IMR-90 (cell line): ENCODE results near the gene SLCO2B1. TPM values are rescaled to one million over a fixed set of nuclear protein-coding genes. Genes with fewer than 3 reads are reported as not detected.

ENCODE experiments used
- ATAC-seq: fragments of 200-7000 bp; cut with Tn5 transposase; 2 replicates; pipeline ENCODE4 v1.9.1; 2020; ENCODE audit warnings: low read depth, mild to moderate bottlenecking, moderate library complexity
- BruUV-seq: library from RNA; stranded (reverse); fragments of 400-500 nt; replicated peaks from 2 replicates; lab custom pipeline; 2021; lab: Mats Ljungman, UMichigan
- CTCF ChIA-PET: fragments of 300-600 bp; formaldehyde crosslinking; extraction: SDS; loops from one replicate; lab custom pipeline; 2021; ENCODE audit warnings: antibody characterized with exemption; lab: Yijun Ruan, JAX
- POLR2A ChIA-PET: fragments of 300-600 bp; sonication (Branson Sonifier 250); formaldehyde crosslinking; loops from one replicate; lab custom pipeline; 2022; ENCODE audit warnings: antibody characterized with exemption; ENCODE audit not compliant: unreplicated experiment; lab: Charles Lee
- DNase-seq: peaks from one replicate; pipeline ENCODE4 v3.0.0; 2013
- H2AFZ ChIP-seq: replicated peaks from 2 replicates; pipeline ENCODE3; 2013; ENCODE audit warnings: low read length, mild to moderate bottlenecking; ENCODE audit not compliant: poor library complexity
- H2AK5ac ChIP-seq: 2 replicates; pipeline ENCODE4 v1.6.1; 2013; ENCODE audit warnings: low read depth, low read length, inconsistent platforms
- H2AK9ac ChIP-seq: replicated peaks from 2 replicates; pipeline ENCODE3; 2013; ENCODE audit warnings: mild to moderate bottlenecking, low read depth, low read length, moderate library complexity; ENCODE audit not compliant: poor library complexity
- H2BK120ac ChIP-seq: 2 replicates; pipeline ENCODE4 v1.6.1; 2013; ENCODE audit warnings: low read depth, low read length, inconsistent platforms
- H2BK15ac ChIP-seq: 3 replicates; pipeline ENCODE4 v1.6.1; 2013; ENCODE audit warnings: low read depth, low read length, inconsistent platforms
- H2BK20ac ChIP-seq: 2 replicates; pipeline ENCODE4 v1.6.1; 2013; ENCODE audit warnings: low read depth, mild to moderate bottlenecking, inconsistent platforms, low read length, moderate library complexity
- H2BK5ac ChIP-seq: 2 replicates; pipeline ENCODE4 v1.6.1; 2013; ENCODE audit warnings: mild to moderate bottlenecking, low read depth, low read length, inconsistent platforms; ENCODE audit not compliant: poor library complexity, severe bottlenecking
- H3K14ac ChIP-seq: replicated peaks from 2 replicates; pipeline ENCODE4 v1.6.1; 2013; ENCODE audit warnings: low read depth, low read length, inconsistent platforms
- H3K18ac ChIP-seq: 2 replicates; pipeline ENCODE4 v1.6.1; 2013; ENCODE audit warnings: low read depth, low read length, control low read depth
- H3K23ac ChIP-seq: 2 replicates; pipeline ENCODE4 v1.6.1; 2013; ENCODE audit warnings: low read depth, low read length, inconsistent platforms
- H3K27ac ChIP-seq: 2 replicates; pipeline ENCODE4 v1.5.1; 2013; ENCODE audit warnings: mild to moderate bottlenecking, control low read depth, low read length; ENCODE audit not compliant: insufficient read depth
- H3K27me3 ChIP-seq: 2 replicates; pipeline ENCODE4 v1.6.1; 2013; ENCODE audit warnings: low read length; ENCODE audit not compliant: control insufficient read depth, insufficient read depth
- H3K36me3 ChIP-seq: 2 replicates; pipeline ENCODE4 v1.6.1; 2013; ENCODE audit warnings: low read length, mixed read lengths; ENCODE audit not compliant: control insufficient read depth, insufficient read depth
- H3K4ac ChIP-seq: 2 replicates; pipeline ENCODE4 v1.6.1; 2013; ENCODE audit warnings: low read depth, low read length, inconsistent platforms
- H3K4me1 ChIP-seq: 2 replicates; pipeline ENCODE4 v1.6.1; 2013; ENCODE audit warnings: low read length, mixed read lengths; ENCODE audit not compliant: control insufficient read depth, insufficient read depth
- H3K4me2 ChIP-seq: 2 replicates; pipeline ENCODE4 v1.6.1; 2013; ENCODE audit warnings: low read depth, mild to moderate bottlenecking, control low read depth, low read length, moderate library complexity
- H3K4me3 ChIP-seq: 2 replicates; pipeline ENCODE4 v1.5.1; 2013; ENCODE audit warnings: low read depth, mild to moderate bottlenecking, control low read depth, low read length, moderate library complexity; ENCODE audit not compliant: insufficient read depth
- H3K56ac ChIP-seq: 2 replicates; pipeline ENCODE4 v1.6.1; 2013; ENCODE audit warnings: low read length, inconsistent platforms; ENCODE audit not compliant: insufficient read depth; ENCODE audit errors: extremely low read depth
- H3K79me1 ChIP-seq, 2 experiments: 2 replicates each; pipeline ENCODE4 v1.6.1; 2013; ENCODE audit warnings: low read length in 2 of 2, inconsistent platforms in 1 of 2, low read depth in 1 of 2
- H3K9ac ChIP-seq: 2 replicates; pipeline ENCODE4 v1.6.1; 2013; ENCODE audit warnings: low read depth, low read length, control low read depth
- H3K9me1 ChIP-seq: 2 replicates; pipeline ENCODE4 v1.6.1; 2013; ENCODE audit warnings: low read length, inconsistent platforms; ENCODE audit not compliant: insufficient read depth
- H3K9me3 ChIP-seq: 2 replicates; pipeline ENCODE4 v1.6.1; 2013; ENCODE audit warnings: low read length; ENCODE audit not compliant: control insufficient read depth, insufficient read depth
- H4K20me1 ChIP-seq: 2 replicates; pipeline ENCODE4 v1.6.1; 2013; ENCODE audit warnings: low read length, inconsistent platforms; ENCODE audit not compliant: insufficient read depth
- H4K5ac ChIP-seq: 2 replicates; pipeline ENCODE4 v1.6.1; 2013; ENCODE audit warnings: mild to moderate bottlenecking, low read depth, low read length, control low read depth
- H4K8ac ChIP-seq, 2 experiments: 2 replicates each; pipeline ENCODE4 v1.6.1; 2013; ENCODE audit warnings: low read depth in 2 of 2, low read length in 2 of 2, control low read depth in 1 of 2, inconsistent platforms in 1 of 2
- H4K91ac ChIP-seq: 2 replicates; pipeline ENCODE4 v1.6.1; 2013; ENCODE audit warnings: low read depth, low read length, inconsistent platforms; ENCODE audit not compliant: insufficient read depth
- BHLHE40 ChIP-seq: fragments of 150-350 bp; IDR thresholded peaks from 2 replicates; pipeline ENCODE4 v1.6.1; 2016; ENCODE audit warnings: mild to moderate bottlenecking, low read depth, low read length
- CHD1 ChIP-seq: IDR thresholded peaks from 2 replicates; pipeline ENCODE4 v1.6.1; 2012; ENCODE audit warnings: low read depth, low read length, improper control_type of control experiment
- CTCF ChIP-seq: conservative IDR thresholded peaks from 2 replicates; pipeline ENCODE4 v1.5.1; 2012; ENCODE audit warnings: mild to moderate bottlenecking, low read depth, low read length, improper control_type of control experiment
- ELK1 ChIP-seq: fragments of 150-350 bp; IDR thresholded peaks from 2 replicates; pipeline ENCODE4 v1.6.1; 2016; ENCODE audit warnings: low read depth, mild to moderate bottlenecking, low read length, moderate library complexity, borderline replicate concordance
- FOS ChIP-seq: fragments of 150-350 bp; IDR thresholded peaks from 2 replicates; pipeline ENCODE4 v1.6.1; 2016; ENCODE audit warnings: low read depth, low read length
- MAFK ChIP-seq: IDR thresholded peaks from 2 replicates; pipeline ENCODE4 v1.6.1; 2012; ENCODE audit warnings: low read depth, low read length, improper control_type of control experiment
- MXI1 ChIP-seq: IDR thresholded peaks from 2 replicates; pipeline ENCODE4 v1.6.1; 2012; ENCODE audit warnings: low read depth, mild to moderate bottlenecking, low read length, moderate library complexity, borderline replicate concordance
- NFE2L2 ChIP-seq: fragments of 150-350 bp; IDR thresholded peaks from 2 replicates; pipeline ENCODE4 v1.6.1; 2016; ENCODE audit warnings: low read depth, mild to moderate bottlenecking, low read length
- POLR2A ChIP-seq: IDR thresholded peaks from 2 replicates; pipeline ENCODE4 v1.6.1; 2012; ENCODE audit warnings: mild to moderate bottlenecking, low read depth, low read length
- RAD21 ChIP-seq: IDR thresholded peaks from 2 replicates; pipeline ENCODE4 v1.6.1; 2012; ENCODE audit warnings: low read length, improper control_type of control experiment
- WGBS, 2 experiments: methylation state at CpG; one replicate each; pipeline versions ENCODE4 v1.1.5 to v1.1.7; 2013; ENCODE audit warnings: missing lambda C conversion rate in 2 of 2; ENCODE audit not compliant: insufficient read length in 1 of 2; ENCODE audit errors: extremely low coverage in 2 of 2; 5-methylcytosine and 5-hydroxymethylcytosine counted together
- dilution Hi-C: fragments of 300-500 bp; cut with HindIII; formaldehyde crosslinking; loops from one replicate; pipeline ENCODE4 v1.14.3; 2018; ENCODE audit warnings: low sequenced_read_pairs; ENCODE audit not compliant: unreplicated experiment
- in situ Hi-C: fragments of 300-500 bp; cut with MboI; formaldehyde crosslinking; loops from 3 replicates; pipeline ENCODE4 v1.14.3; 2019; ENCODE audit warnings: low sequenced_read_pairs, inconsistent platforms, mixed read lengths
- intact Hi-C: fragments of 100-400 bp; cut with micrococcal nuclease; formaldehyde crosslinking; loops from 2 replicates; pipeline ENCODE4 v1.10.0; 2022
- polyA plus RNA-seq, 3 experiments: library from polyadenylated mRNA; depleted of rRNA; stranded (reverse); fragments of >200 nt; gene quantifications; 2 replicates each; pipeline ENCODE4 v1.2.3, GENCODE V29; 2012; ENCODE audit warnings: low replicate concordance in 1 of 3
- total RNA-seq: library from RNA; depleted of rRNA; stranded (reverse); fragments of >200 nt; gene quantifications from 2 replicates; pipeline ENCODE4 v1.2.3, GENCODE V29; 2012

The SLCO2B1 gene
- total and polyA plus RNA-seq, 2 of the 4 experiments (the other 2 are of a cell fraction): not detected

- Histone ChIP-seq H4K20me1 (no peaks in the 10 kb centered on the region), H2BK120ac (no peak overlapping the region), H4K8ac (no peak overlapping the region), H3K27me3 (peaks cover 68% of the 10 kb centered on the region), H2BK15ac (no peak overlapping the region), H3K27ac (no peak overlapping the region), H2AK5ac (no peak overlapping the region), H3K4me3 (no peak overlapping the region), H4K91ac (no peak overlapping the region), H3K23ac (no peak overlapping the region), H3K36me3 (no peaks in the 10 kb centered on the region), H2AFZ (peak overlapping the region; percentile 24), H3K9ac (no peak overlapping the region), H3K14ac (no peak overlapping the region), H3K4me2 (no peak overlapping the region), H3K79me1 (no peaks in the 10 kb centered on the region), H4K5ac (no peak overlapping the region), H3K56ac (no peak overlapping the region), H3K4ac (no peak overlapping the region), H2BK20ac (no peak overlapping the region), H3K9me3 (no peaks in the 10 kb centered on the region), H3K9me1 (no peaks in the 10 kb centered on the region), H2BK5ac (no peak overlapping the region), H3K4me1 (no peaks in the 10 kb centered on the region), H3K18ac (no peak overlapping the region), H2AK9ac (no peak overlapping the region)
- ChIA-PET CTCF (interaction anchor here (4.2 kb wide), 1 partner anchor 8 kb away, joined by 24 read pairs; no protein-coding TSS in a partner anchor), POLR2A (no interaction called here)
- in situ Hi-C loops: no loop called here
- intact Hi-C loops: no loop called here
- BruUV-seq: no TSS peak
- no peak for ATAC-seq
- 32% methylated on average over 5 of the region's 8 CpGs; no CpG with 5 or more reads in 1 of the 2 experiments for WGBS, 2 experiments
- no peak for DNase-seq
- TF ChIP-seq MAFK (no peak), POLR2A (no peak), CTCF (no peak), RAD21 (no peak), ELK1 (no peak), BHLHE40 (no peak), FOS (no peak), CHD1 (no peak), MXI1 (no peak), NFE2L2 (no peak)
- dilution Hi-C loops: no loop called here
These were observed 45.5 kb downstream of the SLCO2B1 start for GRCh38 chr11:75196426-75196825.
